NCI-H2227 (cell line): Measurements from ENCODE around the gene IPO9.
"Not testable (repeated sequence)": the region's sequence is repeated elsewhere in the genome, so short reads cannot be mapped to it uniquely, and the experiment has no call there.

Experiments used
- DNase-seq: peaks from one replicate; lab custom pipeline; 2025; ENCODE audit not compliant: unreplicated experiment; lab: John Stamatoyannopoulos, UW

IPO9 gene

GRCh38 chr1:201808633-201808990 lies 20.3 kb upstream of the IPO9 start:
- DNase-seq: no peak

DNA sequence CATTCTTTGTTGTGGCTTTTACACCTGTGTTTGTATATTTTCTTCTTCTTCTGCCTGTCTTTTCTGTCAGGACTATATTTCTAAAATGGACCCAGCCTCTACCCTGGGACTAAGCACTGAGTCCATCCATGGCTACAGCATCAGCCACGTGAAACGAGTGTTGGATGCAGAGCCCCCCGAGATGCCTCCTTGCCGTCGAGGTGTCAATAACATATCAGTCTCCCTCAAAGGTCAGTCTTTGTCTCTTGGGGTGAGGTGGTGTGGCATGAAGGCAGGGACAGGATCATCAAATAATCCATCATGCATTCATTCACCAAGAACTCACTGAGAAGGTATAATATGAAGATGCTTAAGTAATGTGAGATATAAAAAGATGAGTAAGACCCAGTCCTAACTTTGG lies 19.1 kb upstream of the IPO9 start:
- no peak for DNase-seq

DNA sequence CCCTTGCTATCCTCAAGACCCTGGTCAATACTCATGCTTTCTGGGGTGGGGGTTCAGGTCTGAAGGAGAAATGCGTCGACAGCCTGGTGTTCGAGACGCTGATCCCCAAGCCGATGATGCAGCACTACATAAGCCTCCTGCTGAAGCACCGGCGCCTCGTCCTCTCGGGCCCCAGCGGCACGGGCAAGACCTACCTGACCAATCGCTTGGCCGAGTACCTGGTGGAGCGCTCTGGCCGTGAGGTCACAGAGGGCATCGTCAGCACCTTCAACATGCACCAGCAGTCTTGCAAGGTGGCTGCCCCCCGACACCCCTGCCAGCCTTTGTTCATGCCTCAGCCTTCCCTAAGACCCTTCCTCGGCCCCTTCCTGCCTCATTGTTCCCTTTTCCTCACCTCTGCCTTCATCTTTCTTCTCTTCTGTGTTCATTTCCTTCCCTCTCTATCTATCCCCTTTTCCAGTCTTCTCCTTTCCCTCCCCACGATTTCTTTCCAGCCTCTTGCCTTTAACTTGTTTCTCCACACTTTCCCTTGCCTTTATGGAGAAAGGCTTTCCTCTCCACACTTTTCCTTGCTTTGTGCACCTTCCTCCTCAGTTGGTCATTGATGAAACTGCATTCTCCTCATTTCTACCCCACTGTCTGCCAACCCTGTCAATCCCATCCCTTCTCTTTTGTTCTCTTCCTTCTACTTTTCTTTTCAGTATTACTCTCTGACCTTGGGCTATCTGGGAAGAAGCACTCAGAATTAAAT lies 18.3 kb upstream of the IPO9 start:
- DNase-seq: no peak

DNA sequence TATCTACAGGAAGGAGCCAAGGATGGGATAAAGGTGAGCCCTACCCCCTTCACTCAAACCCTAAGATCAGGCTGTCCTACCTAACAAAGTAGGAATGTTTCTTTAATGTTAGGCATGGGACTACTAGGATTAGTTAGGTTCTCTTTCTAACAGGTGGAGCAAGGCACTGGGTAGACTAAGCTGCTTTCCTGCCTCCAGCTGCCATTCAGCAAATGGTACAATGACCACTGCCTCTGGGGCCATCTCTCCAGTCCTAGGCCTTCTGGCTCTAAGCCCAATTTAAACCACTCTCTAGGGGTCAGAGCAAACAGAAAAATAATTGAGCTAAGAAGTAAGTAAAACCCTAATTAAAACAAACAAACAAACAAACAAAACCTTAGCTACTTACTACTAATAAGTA lies 15.7 kb upstream of the IPO9 start:
- DNase-seq: no peak

GRCh38 chr1:201816309-201816854 lies 12.6 kb upstream of the IPO9 start:
- DNase-seq: no peak

- no peak for DNase-seq
Observed at GRCh38 chr1:201818971-201819750, 9.8 kb upstream of the IPO9 start.

GRCh38 chr1:201820413-201820812 lies 8.5 kb upstream of the IPO9 start:
- no peak for DNase-seq

DNA sequence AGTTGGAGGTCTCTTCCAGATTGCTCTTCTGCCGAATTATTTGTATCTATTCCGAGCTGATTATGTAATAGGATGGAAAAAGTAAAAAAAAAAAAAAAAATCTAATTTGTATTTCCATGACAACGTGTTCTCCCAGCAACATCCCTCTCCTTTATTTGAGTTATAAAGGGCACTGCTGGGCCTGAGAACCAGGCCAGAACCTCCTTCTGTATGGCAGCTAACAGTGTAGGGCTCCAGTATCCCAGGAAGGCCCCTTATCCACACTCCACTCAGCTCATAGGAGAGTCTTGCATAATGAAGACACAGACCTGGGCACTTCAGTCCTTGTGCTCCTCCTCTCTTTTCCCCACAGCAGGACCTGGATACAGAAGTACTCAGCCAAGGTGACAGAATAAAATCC lies 3.7 kb upstream of the IPO9 start:
- DNase-seq: no peak

- no peak for DNase-seq
Observed at GRCh38 chr1:201826830-201827229, 2.1 kb upstream of the IPO9 start.

GRCh38 chr1:201827321-201828216 lies 1.4 kb upstream of the IPO9 start:
- DNase-seq: no peak

DNA sequence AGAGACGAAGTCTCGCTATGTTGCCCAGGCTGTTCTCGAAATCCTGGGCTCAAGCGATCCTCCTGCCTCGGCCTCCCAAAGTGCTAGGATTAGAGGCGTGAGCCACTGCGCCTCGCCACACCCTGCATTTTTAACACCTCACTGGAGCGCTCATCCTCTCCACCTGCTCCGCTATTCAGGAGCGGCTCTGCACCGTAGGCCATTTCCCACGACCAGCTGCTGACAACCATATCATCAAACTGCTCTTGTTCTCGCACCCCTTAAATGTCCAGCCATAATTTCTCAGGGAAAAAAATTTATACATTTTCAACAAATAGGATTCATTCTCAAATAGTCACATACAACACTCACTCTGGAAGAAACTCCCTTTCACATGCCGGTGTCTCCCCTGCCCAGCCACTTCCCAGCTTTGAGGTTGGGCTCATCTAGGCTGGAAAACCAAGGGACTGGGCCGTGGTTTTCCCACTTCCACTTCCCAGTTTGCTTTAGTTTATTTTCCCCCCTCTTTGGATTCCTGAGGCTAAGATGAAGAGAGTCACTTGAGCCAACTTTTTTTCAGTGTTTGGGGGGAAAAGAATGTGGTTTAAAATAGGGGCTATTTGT lies 639 bp upstream of the IPO9 start:
- DNase-seq: no peak

- no peak for DNase-seq
Observed at GRCh38 chr1:201831371-201831770, 2.4 kb downstream of the IPO9 start.

- DNase-seq: no peak
Observed at GRCh38 chr1:201834621-201835020, 5.7 kb downstream of the IPO9 start.

GRCh38 chr1:201838381-201838780 lies 9.4 kb downstream of the IPO9 start:
- DNase-seq: no peak

DNA sequence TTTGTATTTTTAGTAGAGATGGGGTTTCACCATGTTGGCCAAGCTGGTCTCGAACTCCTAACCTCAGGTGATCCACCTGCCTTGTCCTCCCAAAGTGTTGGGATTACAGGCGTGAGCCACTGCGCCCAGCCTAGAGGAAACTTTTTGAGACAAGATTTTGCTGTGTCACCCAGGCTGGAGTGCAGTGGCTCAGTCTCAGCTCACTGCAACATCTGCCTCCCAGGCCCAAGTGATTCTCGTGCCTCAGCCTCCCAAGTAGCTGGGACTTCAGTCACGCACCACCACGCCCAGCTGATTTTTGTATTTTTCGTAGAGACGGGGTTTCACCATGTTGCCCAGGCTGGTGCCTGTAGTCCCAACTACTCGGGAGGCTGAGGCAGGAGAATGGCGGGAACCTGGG lies 10.1 kb downstream of the IPO9 start:
- not testable (repeated sequence) for DNase-seq

- no peak for DNase-seq
Observed at GRCh38 chr1:201840055-201840454, 11.1 kb downstream of the IPO9 start.

GRCh38 chr1:201840490-201840889 lies 11.5 kb downstream of the IPO9 start:
- DNase-seq: no peak

DNA sequence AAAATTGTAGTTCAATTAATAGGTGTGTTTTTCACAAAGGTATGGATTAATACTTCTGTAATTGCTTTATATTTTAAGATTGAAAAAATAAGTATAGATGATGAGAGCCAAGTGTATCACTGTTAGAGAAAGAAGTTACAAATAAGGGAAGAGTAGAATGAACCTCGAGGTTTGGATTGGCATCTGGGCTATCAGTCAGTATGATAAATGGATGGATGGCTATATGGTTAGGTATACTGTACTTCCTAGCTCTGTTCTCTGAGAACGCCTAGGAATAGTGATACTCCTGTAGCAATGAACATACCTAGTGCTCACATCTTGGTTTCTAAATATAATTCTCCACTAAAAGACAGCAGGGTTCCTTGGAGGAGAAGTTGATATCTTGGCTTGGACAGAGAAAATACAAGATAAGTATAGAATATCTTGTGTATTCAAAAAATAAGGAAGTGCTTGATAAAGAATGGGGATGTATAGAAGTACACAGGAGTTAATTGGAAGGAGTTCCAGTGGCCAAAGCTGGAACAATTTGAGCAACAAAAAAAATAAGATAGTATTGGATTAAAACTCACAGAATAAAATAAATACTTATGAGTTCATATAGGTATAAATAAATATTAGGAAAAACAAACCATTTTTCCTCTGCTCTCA lies 12.4 kb downstream of the IPO9 start:
- DNase-seq: no peak

GRCh38 chr1:201842472-201843027 lies 13.6 kb downstream of the IPO9 start:
- DNase-seq: no peak
